Sigmoid colon (tissue), 7 donors: ENCODE data around the gene FASN. TPM values are rescaled to one million over a fixed set of nuclear protein-coding genes. Genes with fewer than 3 reads are reported as not detected.

Source experiments
- DNase-seq: peaks from one replicate; pipeline ENCODE4 v3.0.0-alpha.2; 2019
- H3K27ac ChIP-seq, 4 donors: fragments of 200-600 bp; sonication (generic); one replicate each; pipeline ENCODE4 v1.5.1; 2016 to 2019; ENCODE audit warnings: mild to moderate bottlenecking in 1 of 4
- H3K27me3 ChIP-seq, 3 donors: fragments of 200-600 bp; sonication (generic); one replicate each; pipeline ENCODE4 v1.5.1; 2019; ENCODE audit warnings: mild to moderate bottlenecking in 1 of 3
- H3K36me3 ChIP-seq, 4 donors: fragments of 200-600 bp; sonication (generic); one replicate each; pipeline ENCODE4 v1.5.1; 2016 to 2019
- H3K4me1 ChIP-seq, 4 donors: fragments of 200-600 bp; sonication (generic); one replicate each; pipeline ENCODE4 v1.5.1; 2017 to 2019
- H3K4me3 ChIP-seq, 4 donors: fragments of 200-600 bp; sonication (generic); one replicate each; pipeline ENCODE4 v1.5.1; 2017 to 2019; ENCODE audit warnings: mild to moderate bottlenecking in 2 of 4, moderate library complexity in 1 of 4
- H3K9me3 ChIP-seq, 4 donors: fragments of 200-600 bp in 3 of 4; sonication (generic) in 3 of 4; one replicate each; pipeline versions ENCODE4 v1.5.1 to v1.6.1; 2013 to 2019
- CTCF ChIP-seq, 4 experiments: fragments of 450-650 bp in 3 of 4; fragments of 200-600 bp in 1 of 4; IDR thresholded peaks; one replicate each; pipeline ENCODE4 v1.5.1; 2016 to 2019; ENCODE audit warnings: antibody characterized with exemption in 4 of 4, mild to moderate bottlenecking in 3 of 4, moderate library complexity in 2 of 4
- EP300 ChIP-seq, 4 donors: sonication (generic); formaldehyde crosslinking; IDR thresholded peaks; one replicate each; pipeline ENCODE4 v1.6.1; 2017; ENCODE audit warnings: antibody characterized with exemption in 4 of 4
- POLR2A ChIP-seq, 2 donors: fragments of 450-650 bp; IDR thresholded peaks; one replicate each; pipeline ENCODE4 v1.6.1; 2016; ENCODE audit warnings: antibody characterized with exemption in 2 of 2, mild to moderate bottlenecking in 2 of 2, moderate library complexity in 2 of 2
- POLR2AphosphoS5 ChIP-seq, 4 donors: sonication (generic); formaldehyde crosslinking; IDR thresholded peaks; one replicate each; pipeline ENCODE4 v1.6.1; 2017; ENCODE audit warnings: antibody characterized with exemption in 4 of 4
- WGBS, 2 donors: extraction: QIAGEN DNeasy Blood & Tissue Kit; methylation state at CpG; one replicate each; pipeline ENCODE4 v1.1.7; 2013; 5-methylcytosine and 5-hydroxymethylcytosine counted together
- intact Hi-C: fragments of 100-400 bp; cut with DNase I; formaldehyde crosslinking; loops from one replicate; pipeline ENCODE4 v1.15.1; 2023
- polyA plus RNA-seq, 3 donors: library from polyadenylated mRNA; stranded (reverse); fragments of 200-250 nt; gene quantifications; one replicate each; pipeline ENCODE4 v1.2.3, GENCODE V29; 2013
- total RNA-seq, 4 donors: library from RNA; depleted of rRNA; stranded (reverse); fragments of >200 nt; gene quantifications; one replicate each; pipeline ENCODE4 v1.1.0, GENCODE V29; 2016
- donor health status: healthy with polysubstance abuse.
- donor health status: Bipolar disorder and iron deficiency.
- donor health status: healthy.

The FASN gene
- total and polyA plus RNA-seq, 7 donors = 12.7 to 152 (median 18.0) TPM

GRCh38 chr17:82117139-82118090 lies 19.4 kb upstream of the FASN start:
- H3K27ac ChIP-seq = no peak overlapping the region
- no peaks in the 10 kb centered on the region for H3K4me1 ChIP-seq
- 90 to 91% methylated on average over 22 of the region's 22 CpGs for WGBS, 2 donors
- TF ChIP-seq POLR2AphosphoS5 (IDR thresholded peaks at IDR 0.05) (no peak), EP300 (IDR thresholded peaks at IDR 0.05) (no peak), CTCF (IDR thresholded peaks at IDR 0.05) (no peak), POLR2A (IDR thresholded peaks at IDR 0.05) (no peak)
- no peaks in the 10 kb centered on the region for H3K27me3 ChIP-seq
- H3K4me3 ChIP-seq = no peak overlapping the region
- intact Hi-C loops = no loop called here
- peaks cover 0 to 20% (median 0%) of the 10 kb centered on the region in 4 donors for H3K36me3 ChIP-seq
- no peak for DNase-seq
- no peaks in the 10 kb centered on the region for H3K9me3 ChIP-seq

- 85% methylated on average over 6 of the region's 6 CpGs for WGBS, 2 donors
- DNase-seq = no peak
- intact Hi-C loops = no loop called here
These were observed 18.2 kb upstream of the FASN start for GRCh38 chr17:82116246-82116645.

GRCh38 chr17:82114872-82115271 lies 16.8 kb upstream of the FASN start:
- H3K4me1 ChIP-seq = no peaks in the 10 kb centered on the region
- H3K4me3 ChIP-seq = no peak overlapping the region
- no peak for DNase-seq
- no peak overlapping the region for H3K27ac ChIP-seq
- H3K36me3 ChIP-seq = peaks cover 0 to 27% (median 0%) of the 10 kb centered on the region in 4 donors
- TF ChIP-seq EP300 (IDR thresholded peaks at IDR 0.05) (no peak), POLR2A (IDR thresholded peaks at IDR 0.05) (no peak), POLR2AphosphoS5 (IDR thresholded peaks at IDR 0.05) (no peak), CTCF (IDR thresholded peaks at IDR 0.05) (no peak)
- 96 to 97% methylated on average over 9 of the region's 9 CpGs for WGBS, 2 donors
- H3K9me3 ChIP-seq = no peaks in the 10 kb centered on the region
- no peaks in the 10 kb centered on the region for H3K27me3 ChIP-seq
- intact Hi-C loops = no loop called here

More at GRCh38 chr17:82116246-82116645, 18.2 kb upstream of the FASN start:
- peaks cover 0 to 27% (median 0%) of the 10 kb centered on the region in 4 donors for H3K36me3 ChIP-seq
- H3K9me3 ChIP-seq = no peaks in the 10 kb centered on the region
- no peak overlapping the region for H3K27ac ChIP-seq
- no peak overlapping the region for H3K4me3 ChIP-seq
- H3K27me3 ChIP-seq = no peaks in the 10 kb centered on the region
- TF ChIP-seq CTCF (IDR thresholded peaks at IDR 0.05) (no peak), POLR2A (IDR thresholded peaks at IDR 0.05) (no peak), POLR2AphosphoS5 (IDR thresholded peaks at IDR 0.05) (no peak), EP300 (IDR thresholded peaks at IDR 0.05) (no peak)
- H3K4me1 ChIP-seq = no peaks in the 10 kb centered on the region

GRCh38 chr17:82114447-82114846 lies 16.4 kb upstream of the FASN start:
- Histone ChIP-seq H3K27me3 (no peaks in the 10 kb centered on the region), H3K27ac (no peak overlapping the region), H3K4me1 (no peaks in the 10 kb centered on the region), H3K36me3 (peaks cover 0 to 27% (median 0%) of the 10 kb centered on the region in 4 donors), H3K4me3 (no peak overlapping the region), H3K9me3 (no peaks in the 10 kb centered on the region)
- TF ChIP-seq CTCF (IDR thresholded peaks at IDR 0.05) (no peak), EP300 (IDR thresholded peaks at IDR 0.05) (no peak), POLR2A (IDR thresholded peaks at IDR 0.05) (no peak), POLR2AphosphoS5 (IDR thresholded peaks at IDR 0.05) (no peak)
- no peak for DNase-seq
- intact Hi-C loops = no loop called here
- WGBS, 2 donors = 96% methylated on average over 10 of the region's 10 CpGs
